CD4-positive, alpha-beta T cell (primary cell): Measurements from ENCODE around the gene ENGASE. TPM values are rescaled to one million over a fixed set of nuclear protein-coding genes. Genes with fewer than 3 reads are reported as not detected.

Source experiments
- ATAC-seq: fragments of 200-7000 bp; cut with Tn5 transposase; one replicate; pipeline ENCODE4 v1.10.0; 2022; ENCODE audit warnings: mild to moderate bottlenecking; ENCODE audit not compliant: poor library complexity
- CTCF ChIA-PET: fragments of 350-600 bp; sonication (Branson Sonifier 250); formaldehyde crosslinking; loops from one replicate; lab custom pipeline; 2021; ENCODE audit warnings: antibody characterized with exemption, inconsistent platforms; lab: Charles Lee
- POLR2A ChIA-PET: fragments of 350-600 bp; sonication (Branson Sonifier 250); formaldehyde crosslinking; loops from one replicate; lab custom pipeline; 2021; ENCODE audit warnings: antibody characterized with exemption, inconsistent platforms; lab: Charles Lee
- DNase-seq, 14 experiments: peaks; one replicate each; pipeline ENCODE4 v3.0.0-alpha.2; 2013 to 2020; ENCODE audit warnings: mixed read lengths in 2 of 14
- H3K27ac ChIP-seq, 2 donors: one replicate each; pipeline versions ENCODE4 v1.5.1 to v1.7.0; 2013; ENCODE audit warnings: low read length in 2 of 2, low read depth in 1 of 2, mild to moderate bottlenecking in 1 of 2
- H3K27me3 ChIP-seq, 2 experiments: 1 replicate in 1 of 2; 2 replicates in 1 of 2; pipeline versions ENCODE4 v1.6.1 to v1.7.0; 2013; ENCODE audit warnings: low read length in 2 of 2, control low read depth in 1 of 2, mild to moderate bottlenecking in 1 of 2, moderate library complexity in 1 of 2; ENCODE audit not compliant: insufficient read depth in 2 of 2, control insufficient read depth in 1 of 2
- H3K36me3 ChIP-seq: one replicate; pipeline ENCODE4 v1.6.1; 2013; ENCODE audit warnings: low read length, control low read depth; ENCODE audit not compliant: insufficient read depth
- H3K4me1 ChIP-seq: one replicate; pipeline ENCODE4 v1.6.1; 2013; ENCODE audit warnings: low read length, control low read depth; ENCODE audit not compliant: insufficient read depth
- H3K4me3 ChIP-seq: one replicate; pipeline ENCODE4 v1.5.1; 2013; ENCODE audit warnings: mild to moderate bottlenecking, low read length, moderate library complexity
- H3K9me3 ChIP-seq, 2 experiments: 1 replicate in 1 of 2; 2 replicates in 1 of 2; pipeline versions ENCODE4 v1.6.1 to v1.7.0; 2013; ENCODE audit warnings: low read length in 2 of 2, mild to moderate bottlenecking in 2 of 2, control low read depth in 1 of 2, moderate library complexity in 1 of 2; ENCODE audit not compliant: control insufficient read depth in 1 of 2, insufficient read depth in 1 of 2
- H3K27ac Mint-ChIP-seq: one replicate; pipeline ENCODE4 v1.8.0; 2020; ENCODE audit warnings: mixed read lengths
- H3K27me3 Mint-ChIP-seq: one replicate; pipeline ENCODE4 v1.8.0; 2021; ENCODE audit warnings: mixed read lengths
- H3K36me3 Mint-ChIP-seq: one replicate; pipeline ENCODE4 v1.8.0; 2021; ENCODE audit warnings: low read depth, mixed read lengths
- H3K4me1 Mint-ChIP-seq: one replicate; pipeline ENCODE4 v1.8.0; 2021; ENCODE audit warnings: low read depth, mixed read lengths
- H3K4me3 Mint-ChIP-seq: one replicate; pipeline ENCODE4 v1.8.0; 2020; ENCODE audit warnings: mild to moderate bottlenecking, mixed read lengths
- H3K9me3 Mint-ChIP-seq: one replicate; pipeline ENCODE4 v1.8.0; 2020; ENCODE audit warnings: mixed read lengths
- intact Hi-C, 2 experiments: fragments of 100-400 bp; cut with DNase I in 1 of 2; cut with micrococcal nuclease in 1 of 2; formaldehyde crosslinking; loops; one replicate each; pipeline versions ENCODE4 v1.15.1 to v1.9.0; 2023 to 2025; cut with DNase I, micrococcal nuclease
- total RNA-seq, 174 experiments: library from RNA in 2 of 174; stranded (reverse) in 2 of 174; gene quantifications; one replicate each; pipeline ENCODE4 v1.2.3 and lab custom pipeline; 2021 to 2026
- TF ChIP-seq, protein P1 (sequence below): fragments of 200-600 bp; IDR thresholded peaks from one replicate; pipeline ENCODE4 v1.8.0; 2022; ENCODE audit warnings: antibody characterized with exemption, mild to moderate bottlenecking

ENGASE gene
- total RNA-seq, 2 experiments from 2014 or later, result 49.8 to 50.9 TPM

- Histone ChIP-seq H3K9me3 (peaks cover 0 to 14% of the 10 kb centered on the region in 2 experiments), H3K4me3 (no peak overlapping the region), H3K4me1 (no peaks in the 10 kb centered on the region), H3K27ac (no peak overlapping the region), H3K36me3 (no peaks in the 10 kb centered on the region), H3K27me3 (peaks cover 9 to 17% of the 10 kb centered on the region in 2 experiments)
- no peak overlapping the region for H3K27ac Mint-ChIP-seq
- H3K9me3 Mint-ChIP-seq, result no peaks in the 10 kb centered on the region
- CTCF ChIA-PET, result no interaction called here
- DNase-seq (no peak), ATAC-seq (no peak)
- H3K27me3 Mint-ChIP-seq, result peaks cover 24% of the 10 kb centered on the region
- POLR2A ChIA-PET, result no interaction called here
- no peaks in the 10 kb centered on the region for H3K36me3 Mint-ChIP-seq
- no peaks in the 10 kb centered on the region for H3K4me1 Mint-ChIP-seq
- no peak overlapping the region for H3K4me3 Mint-ChIP-seq
- intact Hi-C loops, result no loop called here
- TF ChIP-seq, protein P1, sequence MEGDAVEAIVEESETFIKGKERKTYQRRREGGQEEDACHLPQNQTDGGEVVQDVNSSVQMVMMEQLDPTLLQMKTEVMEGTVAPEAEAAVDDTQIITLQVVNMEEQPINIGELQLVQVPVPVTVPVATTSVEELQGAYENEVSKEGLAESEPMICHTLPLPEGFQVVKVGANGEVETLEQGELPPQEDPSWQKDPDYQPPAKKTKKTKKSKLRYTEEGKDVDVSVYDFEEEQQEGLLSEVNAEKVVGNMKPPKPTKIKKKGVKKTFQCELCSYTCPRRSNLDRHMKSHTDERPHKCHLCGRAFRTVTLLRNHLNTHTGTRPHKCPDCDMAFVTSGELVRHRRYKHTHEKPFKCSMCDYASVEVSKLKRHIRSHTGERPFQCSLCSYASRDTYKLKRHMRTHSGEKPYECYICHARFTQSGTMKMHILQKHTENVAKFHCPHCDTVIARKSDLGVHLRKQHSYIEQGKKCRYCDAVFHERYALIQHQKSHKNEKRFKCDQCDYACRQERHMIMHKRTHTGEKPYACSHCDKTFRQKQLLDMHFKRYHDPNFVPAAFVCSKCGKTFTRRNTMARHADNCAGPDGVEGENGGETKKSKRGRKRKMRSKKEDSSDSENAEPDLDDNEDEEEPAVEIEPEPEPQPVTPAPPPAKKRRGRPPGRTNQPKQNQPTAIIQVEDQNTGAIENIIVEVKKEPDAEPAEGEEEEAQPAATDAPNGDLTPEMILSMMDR, result no peak
Measured at GRCh38 chr17:79104898-79105600, 30.4 kb downstream of the ENGASE start.

GRCh38 chr17:79105937-79106336 is 31.3 kb downstream of the ENGASE start:
- Mint-ChIP-seq H3K4me3 (no peak overlapping the region), H3K9me3 (no peaks in the 10 kb centered on the region), H3K27ac (no peak overlapping the region), H3K27me3 (peaks cover 19% of the 10 kb centered on the region), H3K4me1 (no peaks in the 10 kb centered on the region), H3K36me3 (no peaks in the 10 kb centered on the region)
- peaks cover 0 to 10% of the 10 kb centered on the region in 2 experiments for H3K9me3 ChIP-seq
- no peaks in the 10 kb centered on the region for H3K36me3 ChIP-seq
- ChIA-PET CTCF (no interaction called here), POLR2A (no interaction called here)
- TF ChIP-seq, protein P1, result no peak
- no peak overlapping the region for H3K4me3 ChIP-seq
- intact Hi-C loops, result no loop called here
- no peak overlapping the region for H3K27ac ChIP-seq
- DNase-seq (no peak), ATAC-seq (no peak)
- peaks cover 9 to 17% of the 10 kb centered on the region in 2 experiments for H3K27me3 ChIP-seq
- H3K4me1 ChIP-seq, result no peaks in the 10 kb centered on the region

DNA sequence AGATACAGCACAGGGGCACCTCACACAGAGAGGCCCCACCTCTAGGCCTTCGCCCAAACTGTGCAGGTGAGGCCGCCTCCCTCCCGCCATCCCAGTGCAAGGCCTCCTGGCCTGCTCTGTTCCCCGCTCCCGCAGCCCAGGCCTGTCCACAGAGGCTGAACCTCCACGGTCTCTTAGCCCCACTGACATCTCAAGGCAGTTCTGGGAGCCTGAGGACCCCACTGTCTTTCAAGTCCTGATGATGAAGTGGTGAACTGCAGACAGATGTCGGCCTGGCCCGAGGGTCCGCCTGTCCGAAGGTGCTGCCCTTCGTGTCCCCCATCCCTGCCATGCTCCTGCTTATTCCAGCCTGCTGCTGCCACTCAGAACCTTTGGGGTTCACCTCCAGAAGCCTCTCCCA is 32.3 kb downstream of the ENGASE start:
- ChIA-PET CTCF (no interaction called here), POLR2A (no interaction called here)
- TF ChIP-seq, protein P1, result no peak
- Mint-ChIP-seq H3K36me3 (no peaks in the 10 kb centered on the region), H3K27me3 (peaks cover 17% of the 10 kb centered on the region), H3K4me3 (no peak overlapping the region), H3K27ac (no peak overlapping the region), H3K9me3 (no peaks in the 10 kb centered on the region), H3K4me1 (no peaks in the 10 kb centered on the region)
- ATAC-seq, result no peak
- Histone ChIP-seq H3K27ac (no peak overlapping the region), H3K4me3 (no peak overlapping the region), H3K9me3 (peaks cover 0 to 7% of the 10 kb centered on the region in 2 experiments), H3K27me3 (peaks cover 9 to 16% of the 10 kb centered on the region in 2 experiments), H3K36me3 (no peaks in the 10 kb centered on the region), H3K4me1 (no peaks in the 10 kb centered on the region)
- DNase-seq, result no peak
- intact Hi-C loops, result no loop called here
